Measurements from ENCODE around the gene KLKB1.
"Not testable (repeated sequence)": the region's sequence is repeated elsewhere in the genome, so short reads cannot be mapped to it uniquely, and the experiment has no call there.

Gene KLKB1

GRCh38 chr4:186273392-186273789, 46.1 kb downstream of the KLKB1 start:
- POLR2A ChIA-PET; H3K4me3 ChIP-seq (ENCODE audit: control insufficient read depth in 1 of 7, extremely low read depth in 1 of 7, insufficient read depth in 4 of 7, low read depth in 2 of 7, low read length in 6 of 7); H3K9me3 ChIP-seq (ENCODE audit: control extremely low read depth in 1 of 5, control insufficient read depth in 4 of 5, insufficient read depth in 2 of 5, low read depth in 1 of 5, low read length in 4 of 5); CTCF ChIA-PET; H3K27ac ChIP-seq (ENCODE audit: insufficient read depth in 1 of 2, low read depth in 1 of 2, low read length in 2 of 2, poor library complexity in 1 of 2, severe bottlenecking in 2 of 2); DNase-seq; H3K4me1 ChIP-seq (ENCODE audit: control extremely low read depth in 1 of 4, control insufficient read depth in 4 of 4, insufficient read depth in 4 of 4, low read length in 3 of 4); H3K36me3 ChIP-seq (ENCODE audit: control insufficient read depth in 4 of 4, insufficient read depth in 4 of 4, low read length in 3 of 4): not testable (repeated sequence)
- peaks cover 0 to 11% (median 2%) of the 10 kb centered on the region in 5 experiments for H3K27me3 ChIP-seq (replicated peaks in 2 of 5; ENCODE audit: control insufficient read depth in 4 of 5, insufficient read depth in 5 of 5, low read length in 4 of 5)
- WGBS (ENCODE audit: insufficient coverage), result 100% methylated on average over 5 of the region's 5 CpGs

GRCh38 chr4:186283311-186283710, 56.0 kb downstream of the KLKB1 start:
- no peaks in the 10 kb centered on the region for H3K4me1 ChIP-seq (ENCODE audit: control extremely low read depth in 1 of 4, control insufficient read depth in 4 of 4, insufficient read depth in 4 of 4, low read length in 3 of 4)
- H3K9me3 ChIP-seq (ENCODE audit: control extremely low read depth in 1 of 5, control insufficient read depth in 4 of 5, insufficient read depth in 2 of 5, low read depth in 1 of 5, low read length in 4 of 5), result no peaks in the 10 kb centered on the region
- no peak overlapping the region for H3K27ac ChIP-seq (ENCODE audit: insufficient read depth in 1 of 2, low read depth in 1 of 2, low read length in 2 of 2, poor library complexity in 1 of 2, severe bottlenecking in 2 of 2)
- no peak for DNase-seq
- H3K36me3 ChIP-seq (ENCODE audit: control insufficient read depth in 4 of 4, insufficient read depth in 4 of 4, low read length in 3 of 4), result no peaks in the 10 kb centered on the region
- H3K27me3 ChIP-seq (replicated peaks in 2 of 5; ENCODE audit: control insufficient read depth in 4 of 5, insufficient read depth in 5 of 5, low read length in 4 of 5), result peaks cover 0 to 2% (median 0%) of the 10 kb centered on the region in 5 experiments
- no peak overlapping the region for H3K4me3 ChIP-seq (ENCODE audit: control insufficient read depth in 1 of 7, extremely low read depth in 1 of 7, insufficient read depth in 4 of 7, low read depth in 2 of 7, low read length in 6 of 7)
- 86% methylated on average over 4 of the region's 5 CpGs for WGBS (ENCODE audit: insufficient coverage)
- POLR2A ChIA-PET, result no interaction called here
- CTCF ChIA-PET, result interaction anchor here (1.2 kb wide), 1 partner anchor 12 kb away, joined by 3 read pairs; no protein-coding TSS in a partner anchor

- no peaks in the 10 kb centered on the region for H3K9me3 ChIP-seq (ENCODE audit: control extremely low read depth in 1 of 5, control insufficient read depth in 4 of 5, insufficient read depth in 2 of 5, low read depth in 1 of 5, low read length in 4 of 5)
- ChIA-PET CTCF (no interaction called here), POLR2A (no interaction called here)
- WGBS (ENCODE audit: insufficient coverage), result 100% methylated on average over 5 of the region's 12 CpGs
- no peaks in the 10 kb centered on the region for H3K4me1 ChIP-seq (ENCODE audit: control extremely low read depth in 1 of 4, control insufficient read depth in 4 of 4, insufficient read depth in 4 of 4, low read length in 3 of 4)
- DNase-seq, result no peak
- no peaks in the 10 kb centered on the region for H3K36me3 ChIP-seq (ENCODE audit: control insufficient read depth in 4 of 4, insufficient read depth in 4 of 4, low read length in 3 of 4)
- H3K27me3 ChIP-seq (replicated peaks in 2 of 5; ENCODE audit: control insufficient read depth in 4 of 5, insufficient read depth in 5 of 5, low read length in 4 of 5), result peaks cover 0 to 5% (median 0%) of the 10 kb centered on the region in 5 experiments
- no peak overlapping the region for H3K4me3 ChIP-seq (ENCODE audit: control insufficient read depth in 1 of 7, extremely low read depth in 1 of 7, insufficient read depth in 4 of 7, low read depth in 2 of 7, low read length in 6 of 7)
- no peak overlapping the region for H3K27ac ChIP-seq (ENCODE audit: insufficient read depth in 1 of 2, low read depth in 1 of 2, low read length in 2 of 2, poor library complexity in 1 of 2, severe bottlenecking in 2 of 2)
Observed at GRCh38 chr4:186285147-186285546, 57.8 kb downstream of the KLKB1 start.

GRCh38 chr4:186286581-186286980, 59.3 kb downstream of the KLKB1 start:
- ChIA-PET CTCF (no interaction called here), POLR2A (no interaction called here)
- no CpG with 5 or more reads among the region's 3 CpGs for WGBS (ENCODE audit: insufficient coverage)
- H3K27me3 ChIP-seq (replicated peaks in 2 of 5; ENCODE audit: control insufficient read depth in 4 of 5, insufficient read depth in 5 of 5, low read length in 4 of 5), result peaks cover 0 to 5% (median 0%) of the 10 kb centered on the region in 5 experiments
- no peak for DNase-seq
- H3K27ac ChIP-seq (ENCODE audit: insufficient read depth in 1 of 2, low read depth in 1 of 2, low read length in 2 of 2, poor library complexity in 1 of 2, severe bottlenecking in 2 of 2), result no peak overlapping the region
- no peak overlapping the region for H3K4me3 ChIP-seq (ENCODE audit: control insufficient read depth in 1 of 7, extremely low read depth in 1 of 7, insufficient read depth in 4 of 7, low read depth in 2 of 7, low read length in 6 of 7)
- H3K9me3 ChIP-seq (ENCODE audit: control extremely low read depth in 1 of 5, control insufficient read depth in 4 of 5, insufficient read depth in 2 of 5, low read depth in 1 of 5, low read length in 4 of 5), result no peaks in the 10 kb centered on the region
- no peaks in the 10 kb centered on the region for H3K4me1 ChIP-seq (ENCODE audit: control extremely low read depth in 1 of 4, control insufficient read depth in 4 of 4, insufficient read depth in 4 of 4, low read length in 3 of 4)
- no peaks in the 10 kb centered on the region for H3K36me3 ChIP-seq (ENCODE audit: control insufficient read depth in 4 of 4, insufficient read depth in 4 of 4, low read length in 3 of 4)

- no peak overlapping the region for H3K4me3 ChIP-seq (ENCODE audit: control insufficient read depth in 1 of 7, extremely low read depth in 1 of 7, insufficient read depth in 4 of 7, low read depth in 2 of 7, low read length in 6 of 7)
- DNase-seq, result no peak
- no peaks in the 10 kb centered on the region for H3K36me3 ChIP-seq (ENCODE audit: control insufficient read depth in 4 of 4, insufficient read depth in 4 of 4, low read length in 3 of 4)
- WGBS (ENCODE audit: insufficient coverage), result 87% methylated on average over 7 of the region's 10 CpGs
- H3K27me3 ChIP-seq (replicated peaks in 2 of 5; ENCODE audit: control insufficient read depth in 4 of 5, insufficient read depth in 5 of 5, low read length in 4 of 5), result peaks cover 0 to 4% (median 0%) of the 10 kb centered on the region in 5 experiments
- no peak overlapping the region for H3K27ac ChIP-seq (ENCODE audit: insufficient read depth in 1 of 2, low read depth in 1 of 2, low read length in 2 of 2, poor library complexity in 1 of 2, severe bottlenecking in 2 of 2)
- POLR2A ChIA-PET, result no interaction called here
- CTCF ChIA-PET, result interaction anchor here (1.2 kb wide), 1 partner anchor 296 kb away, joined by 3 read pairs; no protein-coding TSS in a partner anchor
- H3K9me3 ChIP-seq (ENCODE audit: control extremely low read depth in 1 of 5, control insufficient read depth in 4 of 5, insufficient read depth in 2 of 5, low read depth in 1 of 5, low read length in 4 of 5), result no peaks in the 10 kb centered on the region
- H3K4me1 ChIP-seq (ENCODE audit: control extremely low read depth in 1 of 4, control insufficient read depth in 4 of 4, insufficient read depth in 4 of 4, low read length in 3 of 4), result no peaks in the 10 kb centered on the region
Observed at GRCh38 chr4:186291256-186291890, 64.1 kb downstream of the KLKB1 start.

GRCh38 chr4:186294160-186294559, 66.9 kb downstream of the KLKB1 start:
- Histone ChIP-seq H3K27ac (ENCODE audit: insufficient read depth in 1 of 2, low read depth in 1 of 2, low read length in 2 of 2, poor library complexity in 1 of 2, severe bottlenecking in 2 of 2) (no peak overlapping the region), H3K27me3 (replicated peaks in 2 of 5; ENCODE audit: control insufficient read depth in 4 of 5, insufficient read depth in 5 of 5, low read length in 4 of 5) (peaks cover 2 to 21% (median 13%) of the 10 kb centered on the region in 5 experiments), H3K36me3 (ENCODE audit: control insufficient read depth in 4 of 4, insufficient read depth in 4 of 4, low read length in 3 of 4) (no peaks in the 10 kb centered on the region), H3K4me1 (ENCODE audit: control extremely low read depth in 1 of 4, control insufficient read depth in 4 of 4, insufficient read depth in 4 of 4, low read length in 3 of 4) (peaks cover 0 to 5% (median 2%) of the 10 kb centered on the region in 4 experiments), H3K9me3 (ENCODE audit: control extremely low read depth in 1 of 5, control insufficient read depth in 4 of 5, insufficient read depth in 2 of 5, low read depth in 1 of 5, low read length in 4 of 5) (no peaks in the 10 kb centered on the region), H3K4me3 (ENCODE audit: control insufficient read depth in 1 of 7, extremely low read depth in 1 of 7, insufficient read depth in 4 of 7, low read depth in 2 of 7, low read length in 6 of 7) (no peak overlapping the region)
- POLR2A ChIA-PET, result no interaction called here
- CTCF ChIA-PET, result interaction anchor here (2.8 kb wide), 1 partner anchor 294 kb away, joined by 20 read pairs; no protein-coding TSS in a partner anchor
- no peak for DNase-seq
- WGBS (ENCODE audit: insufficient coverage), result 88% methylated on average over 4 of the region's 9 CpGs

GRCh38 chr4:186296481-186296880, 69.2 kb downstream of the KLKB1 start:
- H3K36me3 ChIP-seq (ENCODE audit: control insufficient read depth in 4 of 4, insufficient read depth in 4 of 4, low read length in 3 of 4), result no peaks in the 10 kb centered on the region
- peaks cover 0 to 5% (median 2%) of the 10 kb centered on the region in 4 experiments for H3K4me1 ChIP-seq (ENCODE audit: control extremely low read depth in 1 of 4, control insufficient read depth in 4 of 4, insufficient read depth in 4 of 4, low read length in 3 of 4)
- ChIA-PET POLR2A (no interaction called here), CTCF (interaction anchor here (0.9 to 2.8 kb wide), 4 partner anchors 9 to 296 kb away, joined by 3 to 20 read pairs (median 4); no protein-coding TSS in a partner anchor)
- 42% methylated on average over 2 of the region's 4 CpGs for WGBS (ENCODE audit: insufficient coverage)
- no peak for DNase-seq
- H3K4me3 ChIP-seq (ENCODE audit: control insufficient read depth in 1 of 7, extremely low read depth in 1 of 7, insufficient read depth in 4 of 7, low read depth in 2 of 7, low read length in 6 of 7), result no peak overlapping the region
- H3K27me3 ChIP-seq (replicated peaks in 2 of 5; ENCODE audit: control insufficient read depth in 4 of 5, insufficient read depth in 5 of 5, low read length in 4 of 5), result peaks cover 4 to 38% (median 20%) of the 10 kb centered on the region in 5 experiments
- H3K9me3 ChIP-seq (ENCODE audit: control extremely low read depth in 1 of 5, control insufficient read depth in 4 of 5, insufficient read depth in 2 of 5, low read depth in 1 of 5, low read length in 4 of 5), result no peaks in the 10 kb centered on the region
- H3K27ac ChIP-seq (ENCODE audit: insufficient read depth in 1 of 2, low read depth in 1 of 2, low read length in 2 of 2, poor library complexity in 1 of 2, severe bottlenecking in 2 of 2), result no peak overlapping the region
